Right atrium auricular region (tissue), 2 donors: ENCODE data around the gene C2orf74. TPM values are rescaled to one million over a fixed set of nuclear protein-coding genes. Genes with fewer than 3 reads are reported as not detected.
"Not testable (repeated sequence)": the region's sequence is repeated elsewhere in the genome, so short reads cannot be mapped to it uniquely, and the experiment has no call there.

Experiments
- DNase-seq: peaks from one replicate; pipeline ENCODE4 v3.0.0-alpha.2; 2019; ENCODE audit warnings: low spot score
- H3K27ac ChIP-seq, 2 donors: fragments of 200-600 bp; sonication (generic); 1 replicate in 1 of 2; 2 replicates in 1 of 2; pipeline ENCODE4 v1.5.1; 2016 to 2019
- H3K27me3 ChIP-seq, 2 donors: fragments of 200-600 bp; sonication (generic); one replicate each; pipeline versions ENCODE4 v1.5.1 to v1.6.0; 2017 to 2019
- H3K36me3 ChIP-seq: fragments of 200-600 bp; sonication (generic); one replicate; pipeline ENCODE4 v1.5.1; 2016
- H3K4me1 ChIP-seq, 2 donors: fragments of 200-600 bp; sonication (generic); one replicate each; pipeline versions ENCODE4 v1.5.1 to v1.6.0; 2017 to 2019
- H3K4me3 ChIP-seq, 2 donors: fragments of 200-600 bp; sonication (generic); 1 replicate in 1 of 2; 2 replicates in 1 of 2; pipeline ENCODE4 v1.5.1; 2017 to 2019; ENCODE audit warnings: mild to moderate bottlenecking in 1 of 2, moderate library complexity in 1 of 2
- H3K9me3 ChIP-seq, 2 donors: fragments of 200-600 bp; sonication (generic); one replicate each; pipeline ENCODE4 v1.5.1; 2019
- total RNA-seq, 2 donors: library from RNA; depleted of rRNA; stranded (reverse); fragments of >200 nt; gene quantifications; one replicate each; pipeline ENCODE4 v1.1.0, GENCODE V29; 2016
- TF ChIP-seq, protein P1 (sequence below), 2 donors: fragments of 200-600 bp; sonication (generic); IDR thresholded peaks; one replicate each; pipeline ENCODE4 v1.5.1; 2019; ENCODE audit warnings: antibody characterized with exemption in 2 of 2

C2orf74 gene
- total RNA-seq, 2 donors from 2014 or later: 28.0 to 51.3 TPM

DNA sequence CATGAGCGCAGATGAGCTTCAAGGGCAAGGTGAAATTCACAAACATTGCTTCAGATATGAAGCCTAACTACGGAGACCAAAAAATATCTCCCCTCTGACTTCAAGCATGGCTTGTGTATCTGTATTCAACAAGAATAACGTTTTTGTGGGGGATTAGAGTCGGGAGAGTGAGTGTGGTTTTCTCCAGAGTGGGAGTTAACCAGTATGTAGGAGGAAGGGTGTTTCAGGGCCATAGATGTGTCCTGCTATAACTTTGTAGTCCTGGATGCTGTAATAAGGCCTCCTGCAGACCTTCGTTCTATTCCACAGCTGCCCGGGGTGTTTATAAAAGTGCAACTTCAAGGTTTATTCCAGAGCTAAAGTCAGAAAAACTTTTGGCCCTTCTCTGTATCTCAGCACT is 12.9 kb upstream of the C2orf74 start:
- no peak overlapping the region for H3K27ac ChIP-seq
- H3K4me3 ChIP-seq: no peak overlapping the region
- H3K9me3 ChIP-seq: no peaks in the 10 kb centered on the region
- peaks cover 0 to 7% of the 10 kb centered on the region in 2 donors for H3K4me1 ChIP-seq
- peaks cover 20% of the 10 kb centered on the region for H3K36me3 ChIP-seq
- TF ChIP-seq, protein P1, sequence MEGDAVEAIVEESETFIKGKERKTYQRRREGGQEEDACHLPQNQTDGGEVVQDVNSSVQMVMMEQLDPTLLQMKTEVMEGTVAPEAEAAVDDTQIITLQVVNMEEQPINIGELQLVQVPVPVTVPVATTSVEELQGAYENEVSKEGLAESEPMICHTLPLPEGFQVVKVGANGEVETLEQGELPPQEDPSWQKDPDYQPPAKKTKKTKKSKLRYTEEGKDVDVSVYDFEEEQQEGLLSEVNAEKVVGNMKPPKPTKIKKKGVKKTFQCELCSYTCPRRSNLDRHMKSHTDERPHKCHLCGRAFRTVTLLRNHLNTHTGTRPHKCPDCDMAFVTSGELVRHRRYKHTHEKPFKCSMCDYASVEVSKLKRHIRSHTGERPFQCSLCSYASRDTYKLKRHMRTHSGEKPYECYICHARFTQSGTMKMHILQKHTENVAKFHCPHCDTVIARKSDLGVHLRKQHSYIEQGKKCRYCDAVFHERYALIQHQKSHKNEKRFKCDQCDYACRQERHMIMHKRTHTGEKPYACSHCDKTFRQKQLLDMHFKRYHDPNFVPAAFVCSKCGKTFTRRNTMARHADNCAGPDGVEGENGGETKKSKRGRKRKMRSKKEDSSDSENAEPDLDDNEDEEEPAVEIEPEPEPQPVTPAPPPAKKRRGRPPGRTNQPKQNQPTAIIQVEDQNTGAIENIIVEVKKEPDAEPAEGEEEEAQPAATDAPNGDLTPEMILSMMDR (IDR thresholded peaks at IDR 0.05): no peak
- no peaks in the 10 kb centered on the region for H3K27me3 ChIP-seq
- DNase-seq: no peak

DNA sequence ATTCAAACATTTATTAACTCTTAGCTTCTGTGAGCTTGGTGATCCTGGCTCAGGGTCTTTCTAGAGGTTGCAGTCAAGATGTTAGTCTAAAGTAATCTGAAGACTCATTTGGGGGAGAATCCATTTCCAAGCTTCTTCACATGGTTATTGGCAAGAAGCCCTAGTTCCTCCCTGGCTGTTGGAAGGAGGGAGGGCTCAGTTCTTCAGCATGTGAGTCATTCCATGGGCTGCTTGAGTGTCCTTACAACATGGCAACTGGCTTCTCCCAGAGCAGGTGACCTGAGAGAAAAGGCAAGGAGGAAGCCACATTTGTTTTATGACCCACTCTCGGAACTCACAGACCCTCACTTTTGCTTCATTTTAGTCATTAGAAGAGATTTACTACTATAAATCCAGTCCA is 10.6 kb upstream of the C2orf74 start:
- Histone ChIP-seq H3K27ac (no peak overlapping the region), H3K36me3 (peaks cover 20% of the 10 kb centered on the region), H3K4me3 (no peak overlapping the region), H3K9me3 (no peaks in the 10 kb centered on the region), H3K27me3 (no peaks in the 10 kb centered on the region), H3K4me1 (no peaks in the 10 kb centered on the region)
- TF ChIP-seq, protein P1 (IDR thresholded peaks at IDR 0.05): no peak
- no peak for DNase-seq

DNA sequence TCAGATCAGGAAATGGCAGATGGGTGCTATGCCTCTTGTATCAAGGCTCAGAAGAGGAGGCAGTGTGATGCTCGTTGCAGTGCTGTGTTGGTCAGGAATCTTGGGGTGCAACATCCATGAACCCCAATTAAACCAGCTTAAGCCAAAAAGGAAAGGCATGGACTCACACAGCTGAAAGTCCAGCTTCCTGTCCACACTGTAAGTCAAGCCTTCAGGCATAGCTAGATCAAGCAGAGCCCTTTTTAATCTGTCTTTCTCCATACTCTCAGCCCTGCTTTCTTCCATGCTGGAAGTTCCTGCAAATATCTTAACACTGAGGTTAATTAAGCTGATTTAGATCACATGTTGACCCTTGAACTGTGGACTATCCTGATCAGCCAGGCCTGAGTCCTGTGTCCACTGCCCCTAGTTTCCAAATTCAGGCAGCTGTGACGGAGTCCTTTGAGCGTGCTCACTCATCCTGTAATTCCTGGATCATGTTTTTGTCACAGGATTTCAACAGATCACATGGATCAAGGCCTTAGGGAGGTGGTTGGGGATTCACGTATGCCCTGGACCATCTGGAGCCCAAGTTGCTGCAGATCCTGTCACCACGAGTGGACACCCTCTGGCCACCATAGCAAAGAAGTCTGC is 4.5 kb upstream of the C2orf74 start:
- Histone ChIP-seq H3K4me3 (no peak overlapping the region), H3K9me3 (peaks cover 0 to 8% of the 10 kb centered on the region in 2 donors), H3K4me1 (no peaks in the 10 kb centered on the region), H3K27ac (no peak overlapping the region), H3K36me3 (peaks cover 13% of the 10 kb centered on the region), H3K27me3 (no peaks in the 10 kb centered on the region)
- DNase-seq: peak; percentile 11
- TF ChIP-seq, protein P1 (IDR thresholded peaks at IDR 0.05): no peak

DNA sequence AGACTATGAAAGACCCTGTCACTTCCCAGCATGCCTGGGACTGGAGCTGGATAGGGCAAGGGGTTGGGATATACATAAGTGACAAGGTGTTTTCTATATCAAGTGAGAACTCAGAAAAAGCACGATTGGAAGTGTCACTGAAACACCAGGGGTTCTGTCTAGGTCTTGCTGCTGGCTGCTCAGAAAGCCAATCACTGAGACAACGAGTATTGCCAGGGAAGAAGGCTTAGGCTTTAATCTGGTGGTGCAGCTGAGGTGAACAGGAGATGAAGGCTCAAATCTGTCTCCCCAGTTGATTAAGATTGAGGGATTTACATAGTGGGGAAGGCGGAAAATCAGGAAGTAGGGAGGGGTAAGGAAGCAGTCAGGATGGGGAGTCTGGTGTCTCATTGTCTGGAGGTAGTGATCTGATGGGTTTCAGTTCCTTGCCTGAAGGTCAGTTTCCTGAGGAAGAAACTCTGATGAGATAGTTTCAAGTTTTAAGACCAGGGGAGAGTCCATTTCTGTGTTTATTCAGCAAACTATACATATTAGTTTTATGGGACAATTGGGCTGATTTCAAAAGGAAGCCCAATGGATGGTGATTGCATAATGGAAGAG is 3.5 kb upstream of the C2orf74 start:
- Histone ChIP-seq H3K27ac (no peak overlapping the region), H3K27me3 (no peaks in the 10 kb centered on the region), H3K36me3 (peaks cover 23% of the 10 kb centered on the region), H3K4me1 (no peaks in the 10 kb centered on the region), H3K4me3 (no peak overlapping the region), H3K9me3 (peaks cover 0 to 8% of the 10 kb centered on the region in 2 donors)
- TF ChIP-seq, protein P1 (IDR thresholded peaks at IDR 0.05): no peak
- DNase-seq: no peak

DNA sequence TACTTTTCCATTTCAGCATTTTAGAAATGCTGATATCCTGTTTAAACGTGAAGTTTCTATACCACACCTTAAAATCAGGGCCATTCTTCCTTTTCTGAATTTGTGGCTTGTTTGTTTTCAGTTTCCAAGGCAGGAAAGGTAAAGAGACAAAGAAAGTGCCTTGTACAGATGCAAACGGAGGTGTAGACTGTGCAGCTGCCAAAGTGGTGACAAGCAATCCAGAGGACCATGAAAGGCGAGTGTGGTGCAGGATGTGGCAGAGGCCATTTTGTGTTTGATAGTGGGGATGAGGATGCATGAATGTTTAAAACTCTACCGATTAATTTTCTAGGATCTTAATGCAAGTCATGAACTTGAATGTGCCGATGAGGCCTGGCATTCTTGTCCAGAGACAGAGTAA is 733 bp downstream of the C2orf74 start:
- peaks cover 0 to 8% of the 10 kb centered on the region in 2 donors for H3K9me3 ChIP-seq

DNA sequence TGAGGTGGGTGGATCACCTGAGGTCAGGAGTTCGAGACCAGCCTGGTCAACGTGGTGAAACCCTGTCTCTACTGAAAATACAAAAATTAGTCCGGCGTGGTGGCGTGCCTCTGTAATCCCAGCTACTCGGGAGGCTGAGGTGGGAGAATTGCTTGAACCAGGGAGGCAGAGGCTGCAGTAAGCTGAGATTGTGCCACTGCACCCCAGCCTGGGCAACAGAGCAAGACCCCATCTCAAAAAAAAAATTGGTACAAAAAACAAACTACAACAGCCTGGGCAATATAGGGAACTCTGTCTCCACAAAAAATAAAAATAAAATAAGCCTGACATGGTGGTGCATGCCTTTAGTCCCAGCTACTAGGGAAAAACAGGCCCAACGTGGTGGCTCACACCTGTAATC is 3.1 kb downstream of the C2orf74 start:
- not testable (repeated sequence) for H3K27me3 ChIP-seq, H3K4me3 ChIP-seq, H3K4me1 ChIP-seq, H3K27ac ChIP-seq, H3K9me3 ChIP-seq
- DNase-seq: peak; percentile 42
- H3K36me3 ChIP-seq: peaks cover 46% of the 10 kb centered on the region

More for the DNA sequence above, 733 bp downstream of the C2orf74 start:
- DNase-seq: no peak
- H3K27ac ChIP-seq: no peak overlapping the region
- TF ChIP-seq, protein P1 (IDR thresholded peaks at IDR 0.05): no peak
- H3K27me3 ChIP-seq: no peaks in the 10 kb centered on the region
- H3K4me3 ChIP-seq: no peak overlapping the region
- H3K36me3 ChIP-seq: peaks cover 54% of the 10 kb centered on the region
- no peaks in the 10 kb centered on the region for H3K4me1 ChIP-seq
